ENCODE data around the gene KDELR3. TPM values are rescaled to one million over a fixed set of nuclear protein-coding genes. Genes with fewer than 3 reads are reported as not detected.
A peak's percentile ranks its signal among the peaks of the same experiment; 100 is the strongest.

The KDELR3 gene
- total RNA-seq, 3 donors from 2014 or later (not counting 1 experiment from before 2014, with no cell fraction given): 0.25 TPM; not detected in 2

GRCh38 chr22:38497869-38498268 lies 30.0 kb downstream of the KDELR3 start:
- H3K4me1 Mint-ChIP-seq: peaks cover 41 to 43% of the 10 kb centered on the region in 2 donors
- no peak for ATAC-seq
- no peak overlapping the region for H3K27ac Mint-ChIP-seq
- Histone ChIP-seq H3K27ac (ENCODE audit: low read length) (no peak overlapping the region), H3K4me1 (ENCODE audit: control insufficient read depth, insufficient read depth, low read length) (peaks cover 20% of the 10 kb centered on the region), H3K27me3 (ENCODE audit: control insufficient read depth, insufficient read depth, low read length) (no peaks in the 10 kb centered on the region), H3K36me3 (ENCODE audit: control insufficient read depth, insufficient read depth, low read length) (peaks cover 87% of the 10 kb centered on the region), H3K4me3 (ENCODE audit: low read length) (no peak overlapping the region), H3K9me3 (ENCODE audit: control insufficient read depth, insufficient read depth, low read length) (no peaks in the 10 kb centered on the region)
- no peak for TF ChIP-seq CTCF (IDR thresholded peaks at IDR 0.05)
- DNase-seq: no peak
- intact Hi-C loops (cut with micrococcal nuclease): no loop called here
- 67% methylated on average over 1 of the region's 3 CpGs for WGBS (ENCODE audit: insufficient coverage)
- H3K36me3 Mint-ChIP-seq: peaks cover 30% of the 10 kb centered on the region
- H3K9me3 Mint-ChIP-seq: no peaks in the 10 kb centered on the region
- no peaks in the 10 kb centered on the region for H3K27me3 Mint-ChIP-seq (ENCODE audit: low read depth in 2 of 2)
- H3K4me3 Mint-ChIP-seq: no peak overlapping the region

DNA sequence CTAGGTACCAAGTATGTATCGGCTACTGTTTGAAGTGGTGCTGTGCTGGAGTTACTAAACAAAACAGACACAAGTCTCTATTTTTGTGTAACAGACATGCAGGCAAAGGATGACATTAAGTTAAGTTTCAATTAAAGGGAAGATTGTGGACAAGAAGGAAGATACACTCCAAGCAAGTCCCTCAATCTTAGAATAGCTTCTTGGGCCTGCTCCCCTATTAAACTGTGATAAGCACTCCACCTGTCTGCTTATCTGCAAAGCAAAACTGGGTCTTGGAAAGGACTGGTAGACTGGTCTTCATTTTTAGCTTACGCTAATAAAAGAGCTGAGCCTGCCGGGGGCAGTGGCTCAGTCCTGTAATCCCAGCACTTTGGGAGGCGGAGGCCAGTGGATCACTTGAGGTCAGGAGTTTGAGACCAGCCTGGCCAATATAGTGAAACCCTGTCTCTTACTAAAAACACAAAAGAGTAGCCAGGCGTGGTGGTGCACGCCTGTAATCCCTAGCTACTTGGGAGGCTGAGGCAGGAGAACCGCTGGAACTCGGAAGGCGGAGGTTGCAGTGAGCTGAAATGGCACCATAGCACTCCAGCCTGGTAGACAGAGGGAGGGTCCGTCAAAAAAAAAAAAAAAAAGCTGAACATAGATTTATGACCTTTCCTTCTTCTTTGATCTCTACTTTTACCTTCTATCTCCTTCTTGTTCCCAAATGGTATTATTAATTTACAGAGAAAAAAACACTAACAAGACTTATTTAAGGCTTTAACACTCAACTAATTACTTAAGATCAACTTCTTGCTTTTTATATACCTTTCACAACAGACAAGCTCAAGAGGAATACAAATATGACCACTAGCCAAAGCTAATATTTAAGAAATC lies 34.1 kb downstream of the KDELR3 start:
- Mint-ChIP-seq H3K4me1 (peaks cover 61 to 68% of the 10 kb centered on the region in 2 donors), H3K27ac (peak overlapping the region; percentile 100), H3K4me3 (peak overlapping the region; percentile 93), H3K27me3 (ENCODE audit: low read depth in 2 of 2) (no peaks in the 10 kb centered on the region), H3K36me3 (peaks cover 21% of the 10 kb centered on the region), H3K9me3 (no peaks in the 10 kb centered on the region)
- no peaks in the 10 kb centered on the region for H3K27me3 ChIP-seq (ENCODE audit: control insufficient read depth, insufficient read depth, low read length)
- TF ChIP-seq CTCF (IDR thresholded peaks at IDR 0.05): no peak
- peaks cover 21% of the 10 kb centered on the region for H3K4me1 ChIP-seq (ENCODE audit: control insufficient read depth, insufficient read depth, low read length)
- H3K9me3 ChIP-seq (ENCODE audit: control insufficient read depth, insufficient read depth, low read length): no peaks in the 10 kb centered on the region
- ATAC-seq (no peak), DNase-seq (no peak)
- intact Hi-C loops (cut with micrococcal nuclease): loop anchor here (10.0 kb wide), 1 partner anchor 253 kb away; the partner anchor contains the start of gene SUN2
- no peak overlapping the region for H3K27ac ChIP-seq (ENCODE audit: low read length)
- H3K36me3 ChIP-seq (ENCODE audit: control insufficient read depth, insufficient read depth, low read length): peaks cover 53% of the 10 kb centered on the region
- 92% methylated on average over 9 of the region's 10 CpGs for WGBS (ENCODE audit: insufficient coverage)
- no peak overlapping the region for H3K4me3 ChIP-seq (ENCODE audit: low read length)

- no peaks in the 10 kb centered on the region for H3K27me3 Mint-ChIP-seq (ENCODE audit: low read depth in 2 of 2)
- intact Hi-C loops (cut with micrococcal nuclease): loop anchor here (10.0 kb wide), 1 partner anchor 252 kb away; the partner anchor contains the start of gene SUN2
- peaks cover 21% of the 10 kb centered on the region for H3K36me3 Mint-ChIP-seq
- peak overlapping the region; percentile 93 for H3K4me3 Mint-ChIP-seq
- no peaks in the 10 kb centered on the region for H3K27me3 ChIP-seq (ENCODE audit: control insufficient read depth, insufficient read depth, low read length)
- H3K9me3 Mint-ChIP-seq: no peaks in the 10 kb centered on the region
- H3K27ac Mint-ChIP-seq: peak overlapping the region; percentile 100
- ATAC-seq (no peak), DNase-seq (no peak)
- WGBS (ENCODE audit: insufficient coverage): 6% methylated on average over 2 of the region's 4 CpGs
- peaks cover 26% of the 10 kb centered on the region for H3K4me1 ChIP-seq (ENCODE audit: control insufficient read depth, insufficient read depth, low read length)
- TF ChIP-seq CTCF (IDR thresholded peaks at IDR 0.05): no peak
- H3K4me3 ChIP-seq (ENCODE audit: low read length): no peak overlapping the region
- peaks cover 43% of the 10 kb centered on the region for H3K36me3 ChIP-seq (ENCODE audit: control insufficient read depth, insufficient read depth, low read length)
- H3K4me1 Mint-ChIP-seq: peaks cover 61 to 74% of the 10 kb centered on the region in 2 donors
- H3K9me3 ChIP-seq (ENCODE audit: control insufficient read depth, insufficient read depth, low read length): no peaks in the 10 kb centered on the region
- no peak overlapping the region for H3K27ac ChIP-seq (ENCODE audit: low read length)
These were observed 35.1 kb downstream of the KDELR3 start for GRCh38 chr22:38503021-38503420.

All from natural killer cell (primary cell).